Regular cardiac myocyte (primary cell): ENCODE results near the gene EGFL7. TPM values are rescaled to one million over a fixed set of nuclear protein-coding genes. Genes with fewer than 3 reads are reported as not detected.

Source experiments
- total RNA-seq: library from RNA; depleted of rRNA; stranded (reverse); fragments of >200 nt; gene quantifications from 2 replicates; pipeline ENCODE4 v1.2.3, GENCODE V29; 2014

EGFL7 gene
- total RNA-seq, result 38.3 and 57.8 TPM in 2 replicates

GRCh38 chr9:136662656-136663581 lies at the start of gene EGFL7:
Gene EGFL7 (plus strand): TSS chr9:136662916. CDS start chr9:136668283, 5,367 bp downstream.

DNA sequence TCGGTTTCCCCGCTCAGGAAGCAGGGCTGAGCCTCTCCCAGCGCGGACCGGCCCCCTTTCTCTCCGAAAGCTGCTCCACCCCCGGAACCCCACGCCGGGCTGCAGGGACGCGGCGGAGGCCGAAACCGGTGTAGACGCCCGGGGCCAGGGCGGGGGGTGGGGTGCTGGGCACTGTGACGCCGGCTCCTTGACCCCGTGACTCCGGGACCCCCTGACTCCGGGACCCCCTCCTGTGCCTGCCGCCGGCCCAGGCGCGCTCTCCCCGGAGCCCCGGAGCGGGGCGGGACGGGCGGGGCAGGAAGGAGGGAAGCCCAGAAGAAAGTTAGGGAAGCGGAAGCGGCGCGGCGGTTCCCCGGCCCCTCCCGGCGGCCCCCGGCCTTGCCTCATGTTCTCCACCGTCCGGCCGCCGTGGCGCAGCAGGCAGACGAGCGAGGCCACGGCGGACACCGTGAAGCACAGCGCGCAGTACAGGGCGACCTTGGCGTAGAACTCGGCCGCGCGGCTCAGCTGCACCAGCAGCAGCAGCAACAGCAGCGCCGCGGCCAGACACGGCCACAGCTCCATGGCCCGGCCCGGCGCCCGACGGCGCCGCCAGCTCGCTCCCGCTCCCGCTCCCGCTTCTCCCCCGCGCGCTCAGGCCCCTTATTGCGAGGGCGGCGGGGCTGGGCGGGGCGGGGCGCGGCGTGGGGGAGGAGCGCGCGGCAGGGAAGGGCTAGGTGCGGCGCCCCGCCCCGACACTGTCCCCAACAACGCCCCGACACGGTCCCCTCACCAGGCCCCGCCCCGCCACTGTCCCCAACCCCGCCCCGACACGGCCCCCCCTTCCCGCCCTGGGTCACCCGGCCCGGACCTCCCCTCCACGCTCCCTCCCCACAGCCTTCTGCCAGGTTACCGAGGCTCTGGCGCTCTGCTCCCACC lies 24.3 kb downstream of the EGFL7 start, which contains the start of gene AGPAT2:
Gene AGPAT2, minus strand, starts transcription at position 664 of the 918 bp plus-strand sequence. Its CDS starts 100 bp downstream, at position 564.

GRCh38 chr9:136711751-136712689 lies 49.3 kb downstream of the EGFL7 start, which contains the start of gene DIPK1B:
Gene DIPK1B (plus strand): TSS chr9:136712572. CDS start chr9:136712666, 94 bp downstream.

Other genes with a start within 250 kb of the EGFL7 start
- gene INPP5E, start 223.1 kb upstream of the EGFL7 start, total RNA-seq, result 4.8 and 5.9 TPM in 2 replicates
- gene SEC16A, start 179.9 kb upstream of the EGFL7 start, total RNA-seq, result 17.8 and 22.8 TPM in 2 replicates
- 12.1 and 24.5 TPM in 2 replicates for gene NOTCH1, start 116.9 kb upstream of the EGFL7 start, total RNA-seq
- gene AGPAT2, start 24.5 kb downstream of the EGFL7 start, total RNA-seq, result 54.1 and 55.0 TPM in 2 replicates
- 8.1 and 12.1 TPM in 2 replicates for gene DIPK1B, start 49.7 kb downstream of the EGFL7 start, total RNA-seq
- gene LCN10, start 80.0 kb downstream of the EGFL7 start, total RNA-seq, result not detected in 2 replicates
- gene LCN6, start 85.6 kb downstream of the EGFL7 start, total RNA-seq, result not detected in 2 replicates
- gene LCN8, start 95.3 kb downstream of the EGFL7 start, total RNA-seq, result not detected in 2 replicates
- not detected in 2 replicates for gene LCN15, start 101.6 kb downstream of the EGFL7 start, total RNA-seq
- gene TMEM141, start 128.4 kb downstream of the EGFL7 start, total RNA-seq, result 84.2 and 95.0 TPM in 2 replicates
- under 0.01 and 0.28 TPM in 2 replicates for gene CCDC183, start 133.4 kb downstream of the EGFL7 start, total RNA-seq
- 41.4 and 79.9 TPM in 2 replicates for gene RABL6, start 145.0 kb downstream of the EGFL7 start, total RNA-seq
- gene AJM1, start 179.6 kb downstream of the EGFL7 start, total RNA-seq, result 1.5 and 6.8 TPM in 2 replicates
- gene PHPT1, start 186.5 kb downstream of the EGFL7 start, total RNA-seq, result 96.0 and 110 TPM in 2 replicates
- gene MAMDC4, start 189.4 kb downstream of the EGFL7 start, total RNA-seq, result 3.3 and 9.6 TPM in 2 replicates
- gene EDF1, start 203.4 kb downstream of the EGFL7 start, total RNA-seq, result 297 and 393 TPM in 2 replicates
- 9.0 and 28.9 TPM in 2 replicates for gene TRAF2, start 223.6 kb downstream of the EGFL7 start, total RNA-seq